ENCODE results near the gene ANLN.
"Not testable (repeated sequence)": the region's sequence is repeated elsewhere in the genome, so short reads cannot be mapped to it uniquely, and the experiment has no call there.

ANLN gene

GRCh38 chr7:36415144-36415543 lies 25.5 kb downstream of the ANLN start:
- DNase-seq, result no peak

- DNase-seq, result no peak
Observed at GRCh38 chr7:36416251-36416650, 26.6 kb downstream of the ANLN start.

GRCh38 chr7:36420307-36420706 lies 30.6 kb downstream of the ANLN start:
- DNase-seq, result no peak

- no peak for DNase-seq
Observed at GRCh38 chr7:36422072-36422471, 32.4 kb downstream of the ANLN start.

- DNase-seq, result no peak
Observed at GRCh38 chr7:36423633-36424032, 34.0 kb downstream of the ANLN start.

GRCh38 chr7:36430186-36430585 lies 40.5 kb downstream of the ANLN start:
- DNase-seq, result no peak

GRCh38 chr7:36430881-36431280 lies 41.2 kb downstream of the ANLN start:
- DNase-seq, result no peak

- no peak for DNase-seq
Observed at GRCh38 chr7:36438211-36438610, 48.5 kb downstream of the ANLN start.

GRCh38 chr7:36439624-36440023 lies 50.0 kb downstream of the ANLN start:
- no peak for DNase-seq

GRCh38 chr7:36440880-36441279 lies 51.2 kb downstream of the ANLN start:
- peak in 1 of 2 experiments; percentile 47 for DNase-seq

- DNase-seq, result no peak
Observed at GRCh38 chr7:36441344-36442022, 51.8 kb downstream of the ANLN start.

- peak in 1 of 2 experiments; percentile 29 for DNase-seq
Observed at GRCh38 chr7:36448781-36449379, 59.2 kb downstream of the ANLN start.

GRCh38 chr7:36449685-36450084 lies 60.0 kb downstream of the ANLN start:
- no peak for DNase-seq

- no peak for DNase-seq
Observed at GRCh38 chr7:36453769-36454168, 64.1 kb downstream of the ANLN start.

- no peak for DNase-seq
Observed at GRCh38 chr7:36455646-36456045, 66.0 kb downstream of the ANLN start.

GRCh38 chr7:36456138-36456537 lies 66.5 kb downstream of the ANLN start:
- no peak for DNase-seq

GRCh38 chr7:36456548-36456947 lies 66.9 kb downstream of the ANLN start:
- peak in 1 of 2 experiments; percentile 22 for DNase-seq

- DNase-seq, result no peak
Observed at GRCh38 chr7:36459236-36459960, 69.7 kb downstream of the ANLN start.

- no peak for DNase-seq
Observed at GRCh38 chr7:36460811-36461429, 71.3 kb downstream of the ANLN start.

GRCh38 chr7:36462551-36463137 lies 73.0 kb downstream of the ANLN start:
- DNase-seq, result no peak

GRCh38 chr7:36464271-36464670 lies 74.6 kb downstream of the ANLN start:
- DNase-seq, result no peak

- DNase-seq, result not testable (repeated sequence)
Observed at GRCh38 chr7:36466001-36466400, 76.3 kb downstream of the ANLN start.

GRCh38 chr7:36468370-36469101 lies 78.9 kb downstream of the ANLN start:
- no peak for DNase-seq

All from SW 1271 (cell line).